Adrenal gland (tissue), 5 donors: ENCODE results near the gene ADPRHL1.
"Not testable (repeated sequence)": the region's sequence is repeated elsewhere in the genome, so short reads cannot be mapped to it uniquely, and the experiment has no call there.

Experiments used
- POLR2A ChIP-seq, 2 donors: fragments of 450-650 bp; IDR thresholded peaks; one replicate each; pipeline ENCODE4 v1.6.1; 2017; ENCODE audit warnings: antibody characterized with exemption in 2 of 2, mild to moderate bottlenecking in 2 of 2, moderate library complexity in 1 of 2
- TF ChIP-seq, protein P1 (sequence below), 6 experiments: fragments of 450-650 bp in 4 of 6; fragments of 200-600 bp in 2 of 6; sonication (generic) in 1 of 6; IDR thresholded peaks; 1 replicate in 5 of 6; 2 replicates in 1 of 6; pipeline versions ENCODE4 v1.5.1 to v1.8.0; 2016 to 2021; ENCODE audit warnings: antibody characterized with exemption in 6 of 6, mild to moderate bottlenecking in 2 of 6, moderate library complexity in 1 of 6
- donor health status: DM: no; HTN: no; CAD: no.

DNA sequence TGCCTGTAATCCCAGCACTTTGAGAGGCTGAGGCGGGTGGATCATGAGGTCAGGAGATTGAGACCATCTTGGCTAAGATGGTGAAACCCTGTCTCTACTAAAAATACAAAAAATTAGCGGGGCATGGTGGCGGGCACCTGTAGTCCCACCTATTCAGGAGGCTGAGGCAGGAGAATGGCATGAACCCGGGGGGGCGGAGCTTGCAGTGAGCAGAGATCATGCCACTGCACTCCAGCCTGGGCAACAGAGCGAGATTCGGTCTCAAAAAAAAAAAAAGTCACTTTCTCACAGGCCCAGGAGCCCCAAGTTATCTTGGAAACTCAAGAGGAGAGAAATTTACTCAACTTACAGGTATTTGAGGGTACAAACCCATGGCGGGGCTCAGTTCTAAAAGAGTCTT is 63.7 kb downstream of the ADPRHL1 start:
- TF ChIP-seq, protein P1, sequence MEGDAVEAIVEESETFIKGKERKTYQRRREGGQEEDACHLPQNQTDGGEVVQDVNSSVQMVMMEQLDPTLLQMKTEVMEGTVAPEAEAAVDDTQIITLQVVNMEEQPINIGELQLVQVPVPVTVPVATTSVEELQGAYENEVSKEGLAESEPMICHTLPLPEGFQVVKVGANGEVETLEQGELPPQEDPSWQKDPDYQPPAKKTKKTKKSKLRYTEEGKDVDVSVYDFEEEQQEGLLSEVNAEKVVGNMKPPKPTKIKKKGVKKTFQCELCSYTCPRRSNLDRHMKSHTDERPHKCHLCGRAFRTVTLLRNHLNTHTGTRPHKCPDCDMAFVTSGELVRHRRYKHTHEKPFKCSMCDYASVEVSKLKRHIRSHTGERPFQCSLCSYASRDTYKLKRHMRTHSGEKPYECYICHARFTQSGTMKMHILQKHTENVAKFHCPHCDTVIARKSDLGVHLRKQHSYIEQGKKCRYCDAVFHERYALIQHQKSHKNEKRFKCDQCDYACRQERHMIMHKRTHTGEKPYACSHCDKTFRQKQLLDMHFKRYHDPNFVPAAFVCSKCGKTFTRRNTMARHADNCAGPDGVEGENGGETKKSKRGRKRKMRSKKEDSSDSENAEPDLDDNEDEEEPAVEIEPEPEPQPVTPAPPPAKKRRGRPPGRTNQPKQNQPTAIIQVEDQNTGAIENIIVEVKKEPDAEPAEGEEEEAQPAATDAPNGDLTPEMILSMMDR (IDR thresholded peaks at IDR 0.05): not testable (repeated sequence)
- TF ChIP-seq POLR2A (IDR thresholded peaks at IDR 0.05): not testable (repeated sequence)
